ENCODE measurements around the gene FLVCR2.

Gene FLVCR2, protein sequence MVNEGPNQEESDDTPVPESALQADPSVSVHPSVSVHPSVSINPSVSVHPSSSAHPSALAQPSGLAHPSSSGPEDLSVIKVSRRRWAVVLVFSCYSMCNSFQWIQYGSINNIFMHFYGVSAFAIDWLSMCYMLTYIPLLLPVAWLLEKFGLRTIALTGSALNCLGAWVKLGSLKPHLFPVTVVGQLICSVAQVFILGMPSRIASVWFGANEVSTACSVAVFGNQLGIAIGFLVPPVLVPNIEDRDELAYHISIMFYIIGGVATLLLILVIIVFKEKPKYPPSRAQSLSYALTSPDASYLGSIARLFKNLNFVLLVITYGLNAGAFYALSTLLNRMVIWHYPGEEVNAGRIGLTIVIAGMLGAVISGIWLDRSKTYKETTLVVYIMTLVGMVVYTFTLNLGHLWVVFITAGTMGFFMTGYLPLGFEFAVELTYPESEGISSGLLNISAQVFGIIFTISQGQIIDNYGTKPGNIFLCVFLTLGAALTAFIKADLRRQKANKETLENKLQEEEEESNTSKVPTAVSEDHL

DNA sequence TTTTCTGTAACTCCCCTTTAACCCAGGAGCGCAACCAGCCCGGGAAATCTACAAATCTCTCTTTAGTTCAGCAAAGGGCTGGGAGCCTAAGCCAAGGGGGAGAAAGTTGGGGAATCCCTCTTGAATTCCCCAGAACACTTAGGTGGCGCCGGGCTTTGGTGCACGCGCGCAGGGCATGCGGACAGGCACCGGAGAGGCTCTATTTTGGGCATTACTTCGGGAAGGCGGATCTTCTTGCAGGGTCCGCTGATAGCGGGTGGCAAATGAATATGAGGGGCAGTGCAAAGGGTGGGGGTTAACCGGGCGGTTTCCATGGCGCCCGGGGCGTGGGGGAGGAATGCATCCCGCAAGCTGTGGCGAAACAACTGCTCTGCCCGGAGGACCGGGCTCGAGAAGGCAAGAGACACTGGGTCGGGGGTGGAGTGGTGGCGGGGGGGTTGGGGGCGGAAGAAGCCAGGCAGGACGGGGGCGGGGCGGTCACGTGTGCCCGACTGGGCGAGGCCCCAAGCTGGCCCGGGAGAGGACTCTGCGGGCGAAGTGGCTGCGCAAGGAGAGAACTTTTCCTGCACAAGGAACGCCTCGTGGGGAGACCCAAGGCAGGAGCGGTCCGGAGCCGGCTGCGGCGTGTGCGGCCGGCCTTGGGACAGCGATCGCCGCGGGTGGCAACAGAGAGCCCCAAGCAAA lies at the start of gene FLVCR2:
TSS of gene FLVCR2 (plus strand) at position 519 of the 684 bp plus-strand sequence. CDS start 353 bp downstream, outside the sequence.
- DNase-seq = peak; percentile 53

GRCh38 chr14:75531256-75531655 lies 47.2 kb upstream of the FLVCR2 start:
- no peak for DNase-seq

- no peak for DNase-seq
These were observed 46.6 kb upstream of the FLVCR2 start for GRCh38 chr14:75531660-75532317.

- no peak for DNase-seq
These were observed 44.4 kb upstream of the FLVCR2 start for GRCh38 chr14:75533791-75534555.

DNA sequence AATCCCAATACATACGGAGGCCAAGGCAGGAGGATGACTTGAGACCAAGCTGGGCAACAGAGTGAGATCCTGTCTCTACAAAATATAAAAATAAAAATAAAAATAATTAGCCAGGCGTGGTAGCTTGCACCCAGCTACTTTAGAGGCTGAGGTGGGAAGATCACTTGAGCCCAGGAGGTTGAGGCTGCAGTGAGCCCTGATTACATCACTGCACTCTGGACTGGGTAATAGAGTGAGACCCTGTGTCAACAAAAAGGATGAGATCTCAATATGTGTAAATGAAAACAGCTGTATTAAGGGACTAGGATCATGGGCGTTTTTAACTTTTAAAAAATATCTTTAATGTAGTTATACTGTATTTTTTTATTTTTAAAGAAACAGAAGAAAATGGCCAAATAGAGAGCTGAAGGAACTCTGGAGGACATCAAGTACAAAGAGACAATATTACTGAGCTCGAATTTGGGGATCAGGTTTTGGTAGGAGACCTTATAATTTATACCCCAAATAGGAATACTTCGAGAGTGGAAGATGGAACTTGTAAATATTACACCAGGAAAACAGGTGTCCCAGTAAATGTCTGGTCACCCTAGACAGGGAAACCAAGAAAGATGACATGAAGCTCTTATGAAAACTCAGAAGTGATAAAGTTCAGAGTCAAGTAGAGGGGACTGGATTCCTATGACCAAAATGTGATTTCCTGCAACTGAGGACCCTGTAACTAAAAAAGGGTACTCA lies 43.1 kb upstream of the FLVCR2 start:
- DNase-seq = no peak

DNA sequence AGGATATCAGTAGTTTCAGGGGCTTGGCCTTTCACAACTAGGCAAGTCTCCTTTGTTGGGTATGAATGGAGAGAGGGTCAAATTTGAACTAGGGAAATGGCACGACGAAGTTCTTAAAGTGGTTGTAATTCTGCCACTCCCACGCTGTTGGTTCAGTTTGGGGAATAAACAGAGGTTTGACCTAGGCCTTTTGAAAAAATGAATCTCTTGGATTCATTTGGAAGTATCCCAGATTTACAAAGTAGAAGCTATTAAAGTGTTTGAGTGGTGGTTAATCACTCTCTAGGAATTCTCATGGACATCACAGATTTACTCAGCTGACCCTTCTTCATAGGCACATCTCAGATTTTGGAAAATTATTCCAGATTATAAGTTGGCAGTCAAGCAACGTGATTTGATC lies 41.3 kb upstream of the FLVCR2 start:
- DNase-seq = no peak

GRCh38 chr14:75539162-75539560 lies 39.3 kb upstream of the FLVCR2 start:
- no peak for DNase-seq

DNA sequence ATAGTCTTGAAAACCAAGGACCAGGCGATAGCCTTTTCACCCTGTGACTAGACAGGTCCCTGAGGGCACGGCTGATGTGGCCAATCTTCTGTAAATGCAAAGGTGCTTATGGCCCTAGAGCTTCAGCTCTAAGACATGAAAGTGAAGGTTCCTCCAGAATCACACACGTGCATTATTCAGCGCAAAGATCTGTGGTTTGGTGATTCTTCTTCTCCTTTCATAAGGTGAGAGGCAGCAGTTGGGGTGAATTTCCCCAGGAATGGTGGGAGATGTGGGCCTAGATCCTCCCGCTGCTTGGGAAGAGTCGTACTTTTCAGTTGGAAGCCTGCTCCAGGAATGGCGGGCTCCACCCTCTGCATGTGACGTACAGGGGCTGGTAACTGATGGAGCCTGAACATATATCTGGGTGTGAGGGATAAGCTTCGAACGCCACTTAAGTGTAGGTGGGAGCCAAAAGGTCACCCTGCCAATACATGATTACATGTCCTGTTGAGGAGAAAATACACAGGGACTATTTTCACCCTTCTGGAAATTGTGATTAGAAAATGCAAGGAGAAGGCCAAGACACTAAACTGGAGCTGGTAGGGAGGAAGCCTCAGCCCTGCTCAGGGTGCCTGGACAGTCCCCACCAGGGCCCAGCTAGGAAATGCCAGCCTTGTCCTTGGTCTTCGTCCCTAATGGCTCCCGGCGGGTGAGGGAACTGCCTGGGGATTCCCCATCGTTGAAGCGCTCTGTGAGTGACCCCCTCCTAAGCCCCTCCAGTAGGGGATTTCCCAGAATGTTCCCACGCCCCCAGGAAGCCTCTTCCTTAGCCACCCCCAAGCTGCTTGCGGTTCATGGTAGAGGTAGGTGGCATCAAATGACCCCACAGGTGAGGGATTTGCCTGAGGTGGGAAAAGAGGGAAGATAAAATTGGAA lies 38.6 kb upstream of the FLVCR2 start:
- peak; percentile 42 to 45 for DNase-seq

DNA sequence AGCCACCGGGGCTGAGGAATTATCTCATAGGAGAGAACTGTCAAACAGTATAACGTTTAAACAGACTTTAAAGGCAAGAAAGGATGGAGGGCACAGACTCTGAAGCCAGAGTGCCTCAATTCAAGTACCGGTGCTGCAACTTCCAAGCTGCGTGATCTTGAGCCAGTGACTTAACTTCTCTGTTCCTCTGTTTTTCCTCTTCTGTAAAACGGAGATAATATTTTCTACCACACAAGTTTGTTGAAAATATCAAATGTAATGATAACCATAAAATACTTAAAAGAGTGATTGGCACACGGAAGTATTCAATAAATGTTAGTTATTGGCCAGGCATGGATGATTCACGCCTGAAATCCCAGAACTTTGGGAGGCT lies 38.0 kb upstream of the FLVCR2 start:
- no peak for DNase-seq

- DNase-seq = peak; percentile 87 to 90
These were observed 35.8 kb upstream of the FLVCR2 start for GRCh38 chr14:75542588-75543091.

GRCh38 chr14:75543253-75543652 lies 35.2 kb upstream of the FLVCR2 start:
- DNase-seq = no peak

DNA sequence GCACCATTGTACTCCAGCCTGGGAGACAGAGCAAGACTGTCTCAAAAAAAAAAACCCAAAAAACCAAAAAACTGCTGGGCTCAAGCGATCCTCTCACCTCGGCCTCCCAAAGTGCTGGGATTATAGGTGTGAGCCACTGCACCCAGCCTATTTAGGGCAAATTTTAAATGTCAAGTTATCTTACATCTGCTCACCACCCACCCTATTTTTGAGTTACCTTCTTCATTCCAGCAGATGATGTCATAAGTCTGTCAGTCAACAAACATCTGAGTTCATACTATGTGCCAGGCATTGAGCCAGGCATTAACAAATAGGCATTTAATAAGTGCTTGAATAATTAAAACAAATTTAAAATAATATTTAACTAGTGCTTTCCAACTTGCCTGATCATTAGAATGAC lies 34.6 kb upstream of the FLVCR2 start:
- DNase-seq = no peak

GRCh38 chr14:75545907-75546306 lies 32.5 kb upstream of the FLVCR2 start:
- no peak for DNase-seq

GRCh38 chr14:75547552-75548250 lies 30.7 kb upstream of the FLVCR2 start:
- DNase-seq = no peak

DNA sequence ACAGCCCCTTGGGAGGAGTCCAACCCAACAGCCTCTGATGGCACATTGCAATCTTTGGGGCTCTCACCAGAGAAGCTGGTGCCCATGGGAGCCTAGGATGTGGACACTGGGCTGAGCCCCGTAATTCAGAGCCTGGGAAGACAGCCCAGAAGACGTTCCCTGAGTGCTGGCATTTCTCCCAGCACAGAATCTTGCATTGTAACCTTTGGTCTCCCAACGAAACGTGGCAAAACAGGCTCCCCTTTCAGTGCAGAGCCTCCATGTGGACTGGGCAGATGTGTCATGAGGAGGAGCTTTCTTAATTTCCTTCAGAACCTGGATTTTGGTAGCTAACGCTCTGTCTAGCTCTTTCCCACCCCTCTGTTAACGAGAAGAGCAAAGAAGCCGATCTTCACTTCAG lies 29.9 kb upstream of the FLVCR2 start:
- DNase-seq = no peak

DNA sequence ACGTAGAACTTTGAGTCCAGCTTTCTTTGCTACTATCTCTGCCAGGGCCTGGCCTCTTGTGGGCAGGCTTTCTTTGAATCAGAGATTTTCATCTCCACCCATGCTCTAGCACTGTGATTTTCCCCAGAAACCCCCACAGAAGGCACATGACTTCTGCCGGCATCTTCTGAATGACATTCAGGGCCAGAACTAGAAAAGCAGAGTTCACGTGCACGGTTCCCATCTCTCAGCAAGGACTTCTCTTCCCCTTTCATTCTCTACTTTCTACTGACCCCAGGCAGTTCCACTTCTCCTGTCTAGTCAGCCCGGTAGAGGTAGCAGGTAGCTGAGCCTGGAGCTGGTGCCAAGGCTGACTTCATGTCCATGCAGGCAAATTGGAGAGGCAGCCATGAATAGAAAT lies 29.3 kb upstream of the FLVCR2 start:
- DNase-seq = no peak

GRCh38 chr14:75551021-75551420 lies 27.4 kb upstream of the FLVCR2 start:
- DNase-seq = no peak

- no peak for DNase-seq
These were observed 25.3 kb upstream of the FLVCR2 start for GRCh38 chr14:75553157-75553556.

DNA sequence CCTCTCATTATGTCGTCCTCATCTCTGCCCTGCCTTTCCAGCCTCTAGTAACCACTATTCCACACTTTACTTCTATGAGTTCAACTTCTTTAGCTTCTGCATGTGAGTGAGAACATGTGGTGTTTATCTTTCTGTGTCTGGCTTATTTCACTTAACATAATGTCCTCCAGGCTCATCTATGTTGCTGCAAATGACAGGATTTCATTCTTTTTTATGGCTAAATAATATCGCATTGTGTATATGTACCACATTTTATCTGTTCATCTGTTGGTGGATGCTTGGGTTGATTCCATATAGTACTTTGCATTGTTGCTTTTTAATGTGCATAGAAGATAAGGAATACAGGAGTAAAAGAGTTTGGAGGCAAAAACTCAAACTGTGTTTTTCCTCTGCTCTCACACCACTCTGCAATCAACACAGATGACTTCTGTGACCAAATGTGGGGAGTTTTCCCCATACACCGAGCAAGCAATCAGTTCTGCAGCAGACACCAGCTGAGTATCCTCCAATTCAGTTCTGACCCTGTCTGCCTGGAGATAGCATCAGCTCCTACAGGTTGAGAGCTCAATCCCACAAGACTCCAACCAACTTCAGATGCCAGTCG lies 24.6 kb upstream of the FLVCR2 start:
- no peak for DNase-seq

- DNase-seq = no peak
These were observed 23.9 kb upstream of the FLVCR2 start for GRCh38 chr14:75554482-75554881.

All from activated CD4-positive, alpha-beta T cell treated with anti-CD3 and anti-CD28 coated beads, Interleukin-2, amount 50 U/mL, for 4 hours (primary cell).